Astrocyte (in vitro differentiated cells and primary cell): Measurements from ENCODE around the gene ASMTL. TPM values are rescaled to one million over a fixed set of nuclear protein-coding genes. Genes with fewer than 3 reads are reported as not detected.

Experiments used
- DNase-seq: peaks from one replicate; pipeline ENCODE4 v3.0.0-alpha.2; 2010; ENCODE audit warnings: low read depth
- FAIRE-seq: peaks from 2 replicates; lab custom pipeline; 2011; peaks lifted over from hg19 to GRCh38; lab: Jason Lieb, UNC
- H2AFZ ChIP-seq: 2 replicates; pipeline ENCODE4 v1.6.0; 2012; ENCODE audit warnings: low read depth, low read length, inconsistent platforms
- H3K27ac ChIP-seq: 2 replicates; pipeline ENCODE4 v1.5.1; 2011; ENCODE audit warnings: low read depth, low read length, inconsistent platforms
- H3K27me3 ChIP-seq: 2 replicates; pipeline ENCODE4 v1.6.0; 2011; ENCODE audit warnings: low read length, inconsistent platforms; ENCODE audit not compliant: insufficient read depth
- H3K36me3 ChIP-seq: 2 replicates; pipeline ENCODE4 v1.5.1; 2011; ENCODE audit warnings: low read length, inconsistent platforms; ENCODE audit not compliant: insufficient read depth
- H3K4me1 ChIP-seq: 2 replicates; pipeline ENCODE4 v1.5.1; 2011; ENCODE audit warnings: low read length, inconsistent platforms; ENCODE audit not compliant: insufficient read depth
- H3K4me2 ChIP-seq: 2 replicates; pipeline ENCODE4 v1.6.0; 2012; ENCODE audit warnings: low read length, inconsistent platforms
- H3K4me3 ChIP-seq: 2 replicates; pipeline ENCODE4 v1.5.1; 2011; ENCODE audit warnings: low read depth, mild to moderate bottlenecking, low read length, inconsistent platforms; ENCODE audit not compliant: insufficient read depth
- H3K79me2 ChIP-seq: 2 replicates; pipeline ENCODE4 v1.6.0; 2012; ENCODE audit warnings: mild to moderate bottlenecking, low read length, inconsistent platforms; ENCODE audit not compliant: insufficient read depth
- H3K9ac ChIP-seq: 2 replicates; pipeline ENCODE4 v1.6.0; 2012; ENCODE audit warnings: mild to moderate bottlenecking, low read length, inconsistent platforms
- H3K9me3 ChIP-seq: 2 replicates; pipeline ENCODE4 v1.5.1; 2012; ENCODE audit warnings: low read depth, mild to moderate bottlenecking, low read length, inconsistent platforms; ENCODE audit not compliant: insufficient read depth
- H4K20me1 ChIP-seq: 2 replicates; pipeline ENCODE4 v1.6.0; 2012; ENCODE audit warnings: low read length, inconsistent platforms; ENCODE audit not compliant: insufficient read depth
- H3K27ac Mint-ChIP-seq: one replicate; pipeline ENCODE4 v1.8.0; 2021; ENCODE audit warnings: mild to moderate bottlenecking, mixed read lengths; ENCODE audit not compliant: unreplicated experiment
- H3K27me3 Mint-ChIP-seq: one replicate; pipeline ENCODE4 v1.8.0; 2021; ENCODE audit warnings: low read depth, mixed read lengths; ENCODE audit not compliant: unreplicated experiment
- H3K36me3 Mint-ChIP-seq: one replicate; pipeline ENCODE4 v1.8.0; 2021; ENCODE audit warnings: low read depth, mixed read lengths; ENCODE audit not compliant: unreplicated experiment
- H3K4me1 Mint-ChIP-seq: one replicate; pipeline ENCODE4 v1.8.0; 2021; ENCODE audit warnings: low read depth, mixed read lengths; ENCODE audit not compliant: unreplicated experiment
- H3K4me3 Mint-ChIP-seq: one replicate; pipeline ENCODE4 v1.8.0; 2021; ENCODE audit warnings: mild to moderate bottlenecking, moderate library complexity, mixed read lengths; ENCODE audit not compliant: unreplicated experiment
- H3K9me3 Mint-ChIP-seq: one replicate; pipeline ENCODE4 v1.8.0; 2021; ENCODE audit warnings: mild to moderate bottlenecking, mixed read lengths; ENCODE audit not compliant: unreplicated experiment
- CTCF ChIP-seq: IDR thresholded peaks from 2 replicates; pipeline ENCODE4 v1.5.1; 2011; ENCODE audit warnings: low read depth, mild to moderate bottlenecking, inconsistent platforms, low read length, moderate library complexity; ENCODE audit not compliant: insufficient read depth
- EZH2 ChIP-seq: IDR thresholded peaks from 2 replicates; pipeline ENCODE4 v1.6.1; 2012; ENCODE audit warnings: mild to moderate bottlenecking, low read length, inconsistent platforms; ENCODE audit not compliant: insufficient read depth
- total RNA-seq: library from RNA; stranded (reverse); gene quantifications from 2 replicates; pipeline ENCODE4 v1.2.1, GENCODE V29; 2021

The ASMTL gene
- total RNA-seq, 1 donor from 2014 or later, result 22.1 TPM

- no peaks in the 10 kb centered on the region for H3K27me3 Mint-ChIP-seq
- Histone ChIP-seq H3K4me1 (peaks cover 13% of the 10 kb centered on the region), H3K4me2 (peak within 1 kb of the TSS; percentile 93), H4K20me1 (peaks cover 68% of the 10 kb centered on the region), H3K9me3 (no peaks in the 10 kb centered on the region), H3K27me3 (no peaks in the 10 kb centered on the region), H3K9ac (peak within 1 kb of the TSS; percentile 100), H3K79me2 (peaks cover 88% of the 10 kb centered on the region), H3K36me3 (peaks cover 28% of the 10 kb centered on the region), H2AFZ (peak within 1 kb of the TSS; percentile 83), H3K4me3 (peak within 1 kb of the TSS; percentile 98), H3K27ac (peak within 1 kb of the TSS; percentile 98)
- peaks cover 26% of the 10 kb centered on the region for H3K36me3 Mint-ChIP-seq
- no peak for TF ChIP-seq CTCF
- TF ChIP-seq EZH2, result no peak
- peak; percentile 32 for FAIRE-seq
- H3K4me3 Mint-ChIP-seq, result peak within 1 kb of the TSS; percentile 95
- H3K27ac Mint-ChIP-seq, result peak within 1 kb of the TSS; percentile 87
- peak; percentile 86 for DNase-seq
- H3K4me1 Mint-ChIP-seq, result peaks cover 20% of the 10 kb centered on the region
- no peaks in the 10 kb centered on the region for H3K9me3 Mint-ChIP-seq
Measured at GRCh38 chrX:1391707-1392375, 60.9 kb downstream of the ASMTL start, which contains the start of gene SLC25A6. Gene SLC25A6, minus strand, starts transcription at chrX:1392113. Its CDS starts 104 bp downstream, at chrX:1392009.

GRCh38 chrX:1391370-1391706 lies 61.4 kb downstream of the ASMTL start:
- H3K36me3 Mint-ChIP-seq, result peaks cover 27% of the 10 kb centered on the region
- DNase-seq, result no peak
- H3K27ac Mint-ChIP-seq, result peak overlapping the region; percentile 66
- no peaks in the 10 kb centered on the region for H3K27me3 Mint-ChIP-seq
- FAIRE-seq, result no peak
- H3K9me3 Mint-ChIP-seq, result no peaks in the 10 kb centered on the region
- Histone ChIP-seq H3K36me3 (peaks cover 33% of the 10 kb centered on the region), H2AFZ (no peak overlapping the region), H3K27me3 (no peaks in the 10 kb centered on the region), H4K20me1 (peaks cover 68% of the 10 kb centered on the region), H3K4me3 (peak overlapping the region; percentile 98), H3K79me2 (peaks cover 90% of the 10 kb centered on the region), H3K9me3 (no peaks in the 10 kb centered on the region), H3K4me2 (peak overlapping the region; percentile 93), H3K4me1 (peaks cover 13% of the 10 kb centered on the region), H3K27ac (peak overlapping the region; percentile 98), H3K9ac (peak overlapping the region; percentile 100)
- H3K4me1 Mint-ChIP-seq, result peaks cover 20% of the 10 kb centered on the region
- peak overlapping the region; percentile 95 for H3K4me3 Mint-ChIP-seq
- TF ChIP-seq EZH2 (no peak), CTCF (no peak)
